ENCODE measurements around the gene TRIO. TPM values are rescaled to one million over a fixed set of nuclear protein-coding genes. Genes with fewer than 3 reads are reported as not detected.

Gene TRIO
- total RNA-seq, 2 donors from 2014 or later, result 62.0 to 137 TPM

DNA sequence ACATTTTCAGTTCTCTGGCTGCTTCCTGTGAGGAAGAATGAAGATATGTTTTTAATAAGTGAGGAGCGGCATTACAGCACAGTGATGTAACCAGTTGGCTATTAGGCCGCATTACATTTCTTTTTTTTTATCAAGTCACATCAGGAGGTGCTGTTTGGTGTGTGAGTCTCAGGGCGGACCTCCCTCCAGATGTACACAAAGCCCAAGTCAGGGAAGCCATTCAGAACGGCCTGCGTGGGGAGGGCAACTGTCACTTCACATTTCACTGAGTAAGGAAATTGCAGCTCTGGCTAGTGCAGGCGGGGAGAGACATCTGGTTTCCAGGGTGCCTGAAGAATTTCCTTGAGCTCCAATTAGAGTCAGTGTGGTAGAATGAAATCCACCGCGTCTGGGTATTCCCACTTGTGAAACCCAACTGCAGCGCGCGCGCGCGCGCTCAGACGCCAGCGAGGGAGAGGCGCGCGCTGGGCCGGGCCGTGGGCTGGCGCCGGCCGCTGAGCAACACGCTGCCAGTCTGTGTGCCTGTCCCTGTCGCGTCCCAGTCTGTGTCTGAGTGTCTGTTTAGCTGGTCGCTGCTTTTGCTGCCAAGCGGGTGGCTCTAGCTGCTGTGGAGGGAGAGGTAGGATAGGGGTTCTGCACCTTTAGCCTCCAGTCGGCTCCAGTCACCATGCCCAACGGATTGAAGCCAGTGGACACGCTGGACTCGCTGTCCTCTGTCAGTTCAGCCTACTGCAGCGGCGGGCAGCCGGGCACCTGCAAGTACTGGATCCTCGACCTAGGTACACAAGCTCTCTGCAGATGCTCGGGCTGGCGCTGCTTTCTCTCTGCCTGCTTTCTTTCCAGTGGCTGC lies 297.7 kb downstream of the TRIO start:
- H3K27ac ChIP-seq, result peak overlapping the region; percentile 25 to 60 (median 34)
- peak; percentile 61 for ATAC-seq

DNA sequence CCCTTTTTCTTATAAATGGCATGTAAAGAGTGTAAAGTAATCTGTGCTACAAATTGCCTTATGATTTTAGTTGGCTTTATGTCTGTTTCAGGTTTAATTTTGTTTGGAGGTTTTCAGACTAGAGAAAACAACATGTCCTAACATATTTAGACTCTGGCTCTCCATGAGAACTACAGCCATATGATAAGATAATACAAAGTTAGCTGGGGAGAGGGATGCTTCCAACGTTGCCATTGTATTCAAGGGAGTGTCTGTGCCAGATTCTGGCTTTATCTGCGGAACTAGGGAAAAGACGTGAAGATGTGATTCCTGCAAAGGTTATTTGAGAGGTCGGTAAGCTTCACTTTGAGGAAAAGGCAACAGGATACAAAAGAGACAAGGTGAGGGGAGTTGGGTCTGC lies 298.5 kb downstream of the TRIO start:
- WGBS, 2 donors, result 78 to 83% methylated on average over 4 of the region's 4 CpGs
- Histone ChIP-seq H3K27ac (no peak overlapping the region), H3K9me3 (no peaks in the 10 kb centered on the region), H3K27me3 (no peaks in the 10 kb centered on the region), H3K36me3 (replicated peaks in 1 of 2; ENCODE audit: insufficient read depth in 1 of 2, low read depth in 2 of 2) (no peaks in the 10 kb centered on the region), H3K4me1 (no peaks in the 10 kb centered on the region), H3K4me3 (no peak overlapping the region)
- intact Hi-C loops (cut with DNase I), result no loop called here
- DNase-seq (no peak), ATAC-seq (no peak)
- TF ChIP-seq POLR2A (IDR thresholded peaks at IDR 0.05), result no peak
- TF ChIP-seq, protein P1, sequence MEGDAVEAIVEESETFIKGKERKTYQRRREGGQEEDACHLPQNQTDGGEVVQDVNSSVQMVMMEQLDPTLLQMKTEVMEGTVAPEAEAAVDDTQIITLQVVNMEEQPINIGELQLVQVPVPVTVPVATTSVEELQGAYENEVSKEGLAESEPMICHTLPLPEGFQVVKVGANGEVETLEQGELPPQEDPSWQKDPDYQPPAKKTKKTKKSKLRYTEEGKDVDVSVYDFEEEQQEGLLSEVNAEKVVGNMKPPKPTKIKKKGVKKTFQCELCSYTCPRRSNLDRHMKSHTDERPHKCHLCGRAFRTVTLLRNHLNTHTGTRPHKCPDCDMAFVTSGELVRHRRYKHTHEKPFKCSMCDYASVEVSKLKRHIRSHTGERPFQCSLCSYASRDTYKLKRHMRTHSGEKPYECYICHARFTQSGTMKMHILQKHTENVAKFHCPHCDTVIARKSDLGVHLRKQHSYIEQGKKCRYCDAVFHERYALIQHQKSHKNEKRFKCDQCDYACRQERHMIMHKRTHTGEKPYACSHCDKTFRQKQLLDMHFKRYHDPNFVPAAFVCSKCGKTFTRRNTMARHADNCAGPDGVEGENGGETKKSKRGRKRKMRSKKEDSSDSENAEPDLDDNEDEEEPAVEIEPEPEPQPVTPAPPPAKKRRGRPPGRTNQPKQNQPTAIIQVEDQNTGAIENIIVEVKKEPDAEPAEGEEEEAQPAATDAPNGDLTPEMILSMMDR (IDR thresholded peaks at IDR 0.05), result no peak

More for the DNA sequence above, 297.7 kb downstream of the TRIO start:
- no peaks in the 10 kb centered on the region for H3K27me3 ChIP-seq
- WGBS, 2 donors, result 32 to 74% methylated on average over 30 to 40 of the region's 40 CpGs
- no peaks in the 10 kb centered on the region for H3K9me3 ChIP-seq
- TF ChIP-seq POLR2A (IDR thresholded peaks at IDR 0.05), result peak in 2 of 3 donors; percentile 18 to 22
- TF ChIP-seq, protein P1 (IDR thresholded peaks at IDR 0.05), result no peak
- DNase-seq, result peak in 3 of 4 donors; percentile 57 to 64 (median 62)
- no peaks in the 10 kb centered on the region for H3K4me1 ChIP-seq
- no peak overlapping the region for H3K4me3 ChIP-seq
- H3K36me3 ChIP-seq (replicated peaks in 1 of 2; ENCODE audit: insufficient read depth in 1 of 2, low read depth in 2 of 2), result no peaks in the 10 kb centered on the region
- intact Hi-C loops (cut with DNase I), result no loop called here

DNA sequence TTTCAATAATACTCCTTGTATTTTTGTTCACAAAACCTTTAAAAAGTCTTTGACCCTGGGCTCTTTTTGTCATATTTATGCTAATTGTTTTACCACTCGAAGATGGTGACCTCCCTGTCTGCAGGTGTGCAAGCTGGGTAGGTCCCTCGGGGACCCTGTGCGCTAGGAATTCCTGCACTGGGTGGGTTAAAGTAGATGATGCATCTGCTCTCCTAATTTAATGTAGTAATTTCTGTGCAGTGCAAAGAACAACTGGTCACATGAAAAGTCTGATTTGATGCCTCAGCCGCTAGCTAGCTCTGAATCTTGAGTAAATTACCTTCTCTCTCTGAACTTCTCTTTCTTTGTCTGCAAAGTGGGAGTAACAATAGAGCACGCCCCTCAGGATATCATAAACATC lies 299.4 kb downstream of the TRIO start:
- no peak for ATAC-seq
- no peak for TF ChIP-seq POLR2A (IDR thresholded peaks at IDR 0.05)
- TF ChIP-seq, protein P1 (IDR thresholded peaks at IDR 0.05), result no peak
- Histone ChIP-seq H3K27ac (no peak overlapping the region), H3K27me3 (no peaks in the 10 kb centered on the region), H3K4me3 (no peak overlapping the region), H3K36me3 (replicated peaks in 1 of 2; ENCODE audit: insufficient read depth in 1 of 2, low read depth in 2 of 2) (no peaks in the 10 kb centered on the region), H3K9me3 (no peaks in the 10 kb centered on the region), H3K4me1 (no peaks in the 10 kb centered on the region)
- DNase-seq, result no peak
- 88 to 93% methylated on average over 5 of the region's 5 CpGs for WGBS, 2 donors
- intact Hi-C loops (cut with DNase I), result no loop called here

DNA sequence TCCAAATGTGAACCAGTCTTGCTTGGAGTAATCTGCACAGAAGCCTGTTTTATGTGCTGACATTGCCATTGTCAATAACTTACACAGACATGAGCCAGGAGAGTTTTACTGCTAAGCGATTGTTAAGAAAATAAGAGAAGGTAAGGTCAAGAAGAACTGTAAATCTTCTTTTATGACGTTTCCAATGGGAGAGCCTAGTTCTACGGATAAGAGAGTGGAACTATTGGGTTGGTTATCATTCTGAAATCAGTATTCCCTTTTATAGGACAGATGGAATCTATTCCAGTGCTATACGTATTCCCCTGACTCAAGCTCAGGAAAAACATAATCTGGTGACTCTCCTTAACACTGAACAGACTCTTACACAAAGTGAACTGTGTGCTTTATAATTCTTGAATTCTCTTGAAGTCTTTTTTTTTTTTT lies 300.5 kb downstream of the TRIO start:
- WGBS, 2 donors, result 75 to 81% methylated on average over 4 of the region's 4 CpGs
- Histone ChIP-seq H3K4me1 (no peaks in the 10 kb centered on the region), H3K9me3 (no peaks in the 10 kb centered on the region), H3K4me3 (no peak overlapping the region), H3K27me3 (no peaks in the 10 kb centered on the region), H3K36me3 (replicated peaks in 1 of 2; ENCODE audit: insufficient read depth in 1 of 2, low read depth in 2 of 2) (no peaks in the 10 kb centered on the region), H3K27ac (no peak overlapping the region)
- ATAC-seq, result no peak
- intact Hi-C loops (cut with DNase I), result no loop called here
- TF ChIP-seq, protein P1 (IDR thresholded peaks at IDR 0.05), result no peak
- no peak for TF ChIP-seq POLR2A (IDR thresholded peaks at IDR 0.05)
- DNase-seq, result no peak

DNA sequence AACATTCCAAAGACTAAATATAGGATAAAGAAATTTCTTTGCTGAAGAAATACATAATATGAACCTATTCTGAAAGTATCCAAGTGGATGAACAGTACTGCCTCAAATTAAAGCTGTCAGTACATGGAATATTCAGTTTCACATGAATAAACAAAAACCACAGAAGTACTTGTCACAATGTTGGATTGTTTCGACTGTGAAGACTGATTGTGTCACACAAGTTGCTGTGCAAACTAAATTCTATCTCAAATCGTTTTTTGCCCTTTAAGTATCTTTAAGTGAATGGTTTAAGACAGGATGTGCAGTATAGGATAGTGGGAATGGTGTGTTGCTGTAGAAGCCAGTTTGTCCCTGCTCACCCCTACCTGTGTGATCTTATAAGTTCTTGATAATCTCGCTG lies 301.0 kb downstream of the TRIO start:
- Histone ChIP-seq H3K27me3 (no peaks in the 10 kb centered on the region), H3K27ac (no peak overlapping the region), H3K9me3 (no peaks in the 10 kb centered on the region), H3K4me3 (no peak overlapping the region), H3K36me3 (replicated peaks in 1 of 2; ENCODE audit: insufficient read depth in 1 of 2, low read depth in 2 of 2) (no peaks in the 10 kb centered on the region), H3K4me1 (no peaks in the 10 kb centered on the region)
- DNase-seq (no peak), ATAC-seq (no peak)
- WGBS, 2 donors, result 30 to 34% methylated on average over 3 of the region's 3 CpGs
- TF ChIP-seq, protein P1 (IDR thresholded peaks at IDR 0.05), result no peak
- no peak for TF ChIP-seq POLR2A (IDR thresholded peaks at IDR 0.05)
- intact Hi-C loops (cut with DNase I), result no loop called here
